Measurements from ENCODE around the gene EIF4E. TPM values are rescaled to one million over a fixed set of nuclear protein-coding genes. Genes with fewer than 3 reads are reported as not detected.
"Not testable (repeated sequence)": the region's sequence is repeated elsewhere in the genome, so short reads cannot be mapped to it uniquely, and the experiment has no call there.

Gene EIF4E
- total RNA-seq, 2 donors from 2014 or later, result 99.4 to 123 TPM

- Histone ChIP-seq H3K4me1 (no peaks in the 10 kb centered on the region), H3K4me3 (no peak overlapping the region), H3K27me3 (no peaks in the 10 kb centered on the region), H3K36me3 (no peaks in the 10 kb centered on the region), H3K27ac (no peak overlapping the region), H3K9ac (ENCODE audit: low read depth in 2 of 2, low read length in 2 of 2) (no peak overlapping the region), H3K9me3 (no peaks in the 10 kb centered on the region)
- no peak for DNase-seq
- intact Hi-C loops (cut with DNase I), result no loop called here
- no peak for TF ChIP-seq CTCF (IDR thresholded peaks at IDR 0.05)
Observed at GRCh38 chr4:98851806-98852205, 77.1 kb downstream of the EIF4E start.

GRCh38 chr4:98850937-98851336, 78.0 kb downstream of the EIF4E start:
- TF ChIP-seq CTCF (IDR thresholded peaks at IDR 0.05), result no peak
- Histone ChIP-seq H3K9me3 (no peaks in the 10 kb centered on the region), H3K27me3 (no peaks in the 10 kb centered on the region), H3K4me1 (no peaks in the 10 kb centered on the region), H3K4me3 (no peak overlapping the region), H3K36me3 (no peaks in the 10 kb centered on the region), H3K27ac (no peak overlapping the region), H3K9ac (ENCODE audit: low read depth in 2 of 2, low read length in 2 of 2) (no peak overlapping the region)
- no peak for DNase-seq
- intact Hi-C loops (cut with DNase I), result no loop called here

GRCh38 chr4:98848448-98848847, 80.5 kb downstream of the EIF4E start:
- Histone ChIP-seq H3K27me3 (no peaks in the 10 kb centered on the region), H3K9me3 (no peaks in the 10 kb centered on the region), H3K4me3 (no peak overlapping the region), H3K36me3 (no peaks in the 10 kb centered on the region), H3K4me1 (no peaks in the 10 kb centered on the region), H3K9ac (ENCODE audit: low read depth in 2 of 2, low read length in 2 of 2) (no peak overlapping the region), H3K27ac (no peak overlapping the region)
- no peak for DNase-seq
- TF ChIP-seq CTCF (IDR thresholded peaks at IDR 0.05), result no peak
- intact Hi-C loops (cut with DNase I), result no loop called here

GRCh38 chr4:98845960-98846359, 83.0 kb downstream of the EIF4E start:
- Histone ChIP-seq H3K9ac (ENCODE audit: low read depth in 2 of 2, low read length in 2 of 2) (no peak overlapping the region), H3K27me3 (no peaks in the 10 kb centered on the region), H3K9me3 (no peaks in the 10 kb centered on the region), H3K4me1 (no peaks in the 10 kb centered on the region), H3K4me3 (no peak overlapping the region), H3K36me3 (no peaks in the 10 kb centered on the region), H3K27ac (no peak overlapping the region)
- intact Hi-C loops (cut with DNase I), result no loop called here
- no peak for TF ChIP-seq CTCF (IDR thresholded peaks at IDR 0.05)
- DNase-seq, result no peak

GRCh38 chr4:98842917-98843316, 86.0 kb downstream of the EIF4E start:
- H3K9me3 ChIP-seq; H3K36me3 ChIP-seq; intact Hi-C loops (cut with DNase I): not testable (repeated sequence)

GRCh38 chr4:98838977-98839618, 89.8 kb downstream of the EIF4E start:
- no peak overlapping the region for H3K4me3 ChIP-seq
- no peaks in the 10 kb centered on the region for H3K4me1 ChIP-seq
- intact Hi-C loops (cut with DNase I), result loop anchor here (10.0 kb wide), 1 partner anchor 374 kb away; no protein-coding TSS in a partner anchor
- no peaks in the 10 kb centered on the region for H3K9me3 ChIP-seq
- no peaks in the 10 kb centered on the region for H3K27me3 ChIP-seq
- H3K27ac ChIP-seq, result no peak overlapping the region
- no peak overlapping the region for H3K9ac ChIP-seq (ENCODE audit: low read depth in 2 of 2, low read length in 2 of 2)
- H3K36me3 ChIP-seq, result no peaks in the 10 kb centered on the region
- no peak for TF ChIP-seq CTCF (IDR thresholded peaks at IDR 0.05)
- DNase-seq, result no peak

More at GRCh38 chr4:98842917-98843316, 86.0 kb downstream of the EIF4E start:
- not testable (repeated sequence) for H3K27me3 ChIP-seq; H3K9ac ChIP-seq (ENCODE audit: low read depth in 2 of 2, low read length in 2 of 2); H3K4me1 ChIP-seq; DNase-seq; H3K4me3 ChIP-seq; H3K27ac ChIP-seq
